PFSK-1 (cell line): ENCODE measurements around the gene NME9.

Experiments used
- FOXP2 ChIP-seq: optimal IDR thresholded peaks from 2 replicates; pipeline ENCODE3; 2011; ENCODE audit warnings: borderline replicate concordance, control low read depth, inconsistent platforms; ENCODE audit not compliant: insufficient read depth; ENCODE audit errors: extremely low read length, extremely low read depth
- POLR2AphosphoS5 ChIP-seq: IDR thresholded peaks from 2 replicates; pipeline ENCODE4 v1.6.1; 2012; ENCODE audit warnings: low read depth, mild to moderate bottlenecking, control low read depth, low read length, moderate library complexity
- REST ChIP-seq, 2 experiments: IDR thresholded peaks; 2 replicates each; pipeline versions ENCODE4 v1.6.1 to v1.8.0; 2011 to 2012; ENCODE audit warnings: low read depth in 2 of 2, low read length in 2 of 2, control low read depth in 1 of 2, inconsistent platforms in 1 of 2, mild to moderate bottlenecking in 1 of 2, moderate library complexity in 1 of 2; ENCODE audit not compliant: insufficient read depth in 1 of 2
- SIN3A ChIP-seq: IDR thresholded peaks from 2 replicates; pipeline ENCODE4 v1.6.1; 2012; ENCODE audit warnings: mild to moderate bottlenecking, low read length, moderate library complexity, borderline replicate concordance; ENCODE audit not compliant: insufficient read depth
- TAF1 ChIP-seq: IDR thresholded peaks from 2 replicates; pipeline ENCODE4 v1.6.1; 2012; ENCODE audit warnings: low read length, control low read depth, borderline replicate concordance; ENCODE audit not compliant: insufficient read depth

Gene NME9

GRCh38 chr3:138344754-138345153 lies 15.1 kb upstream of the NME9 start:
- TF ChIP-seq POLR2AphosphoS5: no peak
- TF ChIP-seq TAF1: no peak

DNA sequence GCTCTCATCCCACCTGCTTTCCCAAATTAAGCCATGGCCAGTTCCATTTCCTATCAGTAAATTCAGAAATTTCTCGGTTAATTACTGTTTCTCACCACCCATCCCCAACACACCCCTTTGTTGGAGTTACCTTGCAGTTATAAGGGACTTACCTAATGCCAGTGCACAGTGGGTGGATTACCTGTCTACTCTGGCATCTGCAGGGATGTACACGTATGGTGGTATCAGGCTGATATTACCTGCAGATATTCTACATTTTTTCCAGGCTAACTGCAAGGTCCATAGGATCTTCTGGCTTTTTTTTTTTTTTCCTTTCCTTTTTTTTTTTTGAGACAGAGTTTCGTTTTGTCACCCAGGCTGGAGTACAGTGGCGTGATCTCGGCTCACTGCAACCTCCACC lies 10.9 kb upstream of the NME9 start:
- TF ChIP-seq REST (IDR thresholded peaks at IDR 0.05; ENCODE audit: insufficient read depth in 1 of 2, low read depth in 2 of 2, low read length in 2 of 2) (no peak), FOXP2 (no peak), SIN3A (no peak), TAF1 (no peak), POLR2AphosphoS5 (no peak)

- no peak for TF ChIP-seq POLR2AphosphoS5
- TF ChIP-seq SIN3A: no peak
- TF ChIP-seq REST (IDR thresholded peaks at IDR 0.05; ENCODE audit: insufficient read depth in 1 of 2, low read depth in 2 of 2, low read length in 2 of 2): no peak
- no peak for TF ChIP-seq TAF1
- TF ChIP-seq FOXP2: no peak
These were observed 9.2 kb upstream of the NME9 start for GRCh38 chr3:138338811-138339210.

DNA sequence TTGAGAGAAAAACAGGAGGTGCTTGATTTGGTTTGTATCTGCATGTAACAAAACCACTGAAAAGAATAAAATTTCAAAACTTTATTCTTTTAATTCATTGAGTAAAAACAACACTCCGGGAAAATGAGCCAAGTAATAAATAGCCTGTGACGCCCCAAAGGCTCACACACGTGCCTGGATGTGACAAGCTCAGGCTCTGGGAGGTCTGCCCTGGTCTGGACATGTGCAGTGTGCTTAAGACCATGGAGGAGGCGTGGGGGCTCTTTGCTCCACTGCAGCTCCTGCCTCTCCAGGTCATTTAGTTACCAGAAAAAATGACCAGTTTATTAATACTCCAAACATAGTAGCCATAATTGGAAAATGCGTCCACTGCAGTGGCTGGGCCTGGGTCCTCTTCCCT lies 8.6 kb upstream of the NME9 start:
- TF ChIP-seq FOXP2 (no peak), SIN3A (no peak), REST (IDR thresholded peaks at IDR 0.05; ENCODE audit: insufficient read depth in 1 of 2, low read depth in 2 of 2, low read length in 2 of 2) (no peak), POLR2AphosphoS5 (no peak), TAF1 (no peak)

DNA sequence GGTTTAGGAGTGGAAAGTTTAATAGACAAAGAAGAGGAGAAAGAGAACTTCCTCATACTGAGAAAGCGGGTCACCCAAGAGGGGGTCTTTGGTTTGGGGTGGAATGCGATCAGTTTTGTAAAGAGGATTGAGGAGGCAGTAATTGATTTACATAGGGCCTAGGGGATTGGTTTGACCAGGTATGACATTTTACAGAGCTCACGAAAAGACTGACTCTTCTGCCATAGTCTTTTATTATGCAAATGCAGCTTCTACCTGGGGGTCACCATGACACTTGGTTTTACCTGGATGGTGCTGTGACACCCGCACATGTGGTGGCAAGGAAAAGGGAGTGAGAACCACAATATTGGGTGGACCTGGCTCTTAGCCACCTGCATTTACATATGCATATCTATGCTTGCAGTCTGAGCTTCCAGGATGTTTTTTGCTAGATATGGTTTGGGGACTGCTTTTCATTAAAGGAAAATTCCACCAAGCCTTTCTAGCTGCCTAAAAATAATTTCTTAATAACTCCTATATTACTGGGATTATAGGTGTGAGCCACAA lies 6.9 kb upstream of the NME9 start:
- TF ChIP-seq SIN3A (no peak), FOXP2 (no peak), TAF1 (no peak), POLR2AphosphoS5 (no peak), REST (IDR thresholded peaks at IDR 0.05; ENCODE audit: insufficient read depth in 1 of 2, low read depth in 2 of 2, low read length in 2 of 2) (no peak)
